GM19395 (cell line): ENCODE results near the gene XRCC5.

Experiments used
- ATAC-seq: cut with Tn5 transposase; IDR thresholded peaks from one replicate; pipeline ENCODE4 v1.9.1; 2021; ENCODE audit warnings: mild to moderate bottlenecking, moderate library complexity; ENCODE audit not compliant: unreplicated experiment

The XRCC5 gene

DNA sequence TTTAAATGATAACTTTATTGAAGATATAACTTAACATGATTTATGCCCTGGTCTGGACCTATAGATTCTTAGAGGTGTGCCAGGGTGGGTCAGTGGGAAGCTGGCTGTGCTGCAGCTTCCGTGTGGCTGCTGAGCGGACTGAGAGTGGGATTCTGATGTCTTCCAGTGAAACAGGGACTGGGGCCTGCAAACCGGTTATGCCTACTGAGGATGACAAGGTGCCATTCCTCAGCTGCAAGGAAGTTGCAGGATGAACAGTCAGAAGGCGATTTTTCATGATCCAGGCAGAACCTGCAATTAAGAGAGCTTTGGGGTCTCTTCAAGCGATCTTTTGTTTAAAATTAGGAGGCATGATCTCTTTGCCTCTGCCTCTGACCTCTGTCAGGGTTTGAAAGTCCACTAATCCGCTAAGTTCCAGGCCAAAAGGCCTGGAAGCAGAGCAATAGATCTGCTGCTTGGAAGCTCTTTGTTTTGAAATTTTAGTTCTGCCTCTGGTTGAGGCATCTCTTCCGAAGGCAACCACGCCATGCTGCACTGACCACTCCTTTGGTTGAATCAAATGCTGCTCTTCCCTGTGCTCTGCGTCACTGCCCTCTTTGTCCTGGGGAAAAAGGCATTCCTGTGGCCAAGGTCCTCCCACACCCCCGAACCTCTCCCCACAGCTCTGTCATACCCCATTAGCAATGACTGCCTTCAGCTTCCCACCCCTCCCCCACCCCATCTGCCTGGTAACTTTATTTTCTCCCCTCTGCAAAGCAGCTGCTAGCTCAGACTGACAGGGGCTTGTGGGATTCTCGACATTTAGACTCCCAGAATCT is 25.5 kb upstream of the XRCC5 start:
- ATAC-seq, result no peak

GRCh38 chr2:216084547-216084946 is 24.6 kb upstream of the XRCC5 start:
- no peak for ATAC-seq

DNA sequence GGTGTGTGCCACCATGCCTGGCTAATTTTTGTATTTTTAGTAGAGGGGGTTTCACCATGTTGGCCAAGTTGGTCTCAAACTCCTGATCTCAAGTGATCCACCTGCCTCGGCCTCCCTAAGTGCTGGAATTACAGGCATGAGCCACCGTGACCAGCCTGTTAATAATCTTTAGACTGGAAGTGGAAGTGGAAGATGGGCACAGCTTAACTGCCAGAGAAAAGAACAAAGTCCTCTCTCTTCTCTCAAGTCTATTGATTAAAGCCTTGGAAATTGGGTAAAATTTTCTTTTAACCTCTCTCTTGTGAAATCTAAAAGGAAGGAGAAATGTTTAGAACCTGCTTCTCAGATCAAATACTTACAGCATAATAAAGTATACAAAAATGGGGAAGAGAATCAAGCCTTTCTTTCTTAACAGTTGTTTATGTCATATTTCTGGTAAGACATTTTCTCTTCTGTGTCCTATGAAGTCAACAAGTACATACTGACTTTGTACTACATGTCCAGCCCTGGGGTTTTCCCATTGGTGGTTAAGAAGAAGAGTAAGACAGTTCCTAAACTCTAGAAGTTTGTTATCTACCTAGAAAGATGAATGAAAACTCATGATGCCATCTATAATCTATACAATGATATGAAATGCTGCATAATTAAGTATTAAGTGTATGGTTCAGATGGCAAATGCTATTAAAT is 22.8 kb upstream of the XRCC5 start:
- ATAC-seq, result no peak

- ATAC-seq, result peak; percentile 79
Measured at GRCh38 chr2:216090369-216090786, 18.8 kb upstream of the XRCC5 start.

DNA sequence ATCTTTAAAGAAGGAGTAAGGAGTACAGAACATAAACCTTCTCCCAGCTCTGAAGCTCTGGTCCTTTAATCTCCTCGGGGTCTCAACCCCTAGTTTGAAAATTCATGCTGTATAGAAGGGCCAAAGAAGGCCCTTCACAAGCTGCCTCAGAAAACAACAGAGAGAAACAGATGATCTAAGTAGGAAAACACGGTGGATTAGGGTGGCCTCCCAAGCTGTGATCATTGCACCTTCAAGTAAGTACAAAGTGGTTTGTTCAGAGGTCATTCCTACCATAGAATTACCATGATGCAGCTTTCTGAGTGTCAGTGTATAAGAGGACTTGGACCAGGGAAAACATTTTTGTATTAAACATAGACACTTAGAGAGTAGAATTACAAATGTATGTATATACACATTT is 16.5 kb upstream of the XRCC5 start:
- ATAC-seq, result no peak

- ATAC-seq, result no peak
Measured at GRCh38 chr2:216094701-216095100, 14.4 kb upstream of the XRCC5 start.

DNA sequence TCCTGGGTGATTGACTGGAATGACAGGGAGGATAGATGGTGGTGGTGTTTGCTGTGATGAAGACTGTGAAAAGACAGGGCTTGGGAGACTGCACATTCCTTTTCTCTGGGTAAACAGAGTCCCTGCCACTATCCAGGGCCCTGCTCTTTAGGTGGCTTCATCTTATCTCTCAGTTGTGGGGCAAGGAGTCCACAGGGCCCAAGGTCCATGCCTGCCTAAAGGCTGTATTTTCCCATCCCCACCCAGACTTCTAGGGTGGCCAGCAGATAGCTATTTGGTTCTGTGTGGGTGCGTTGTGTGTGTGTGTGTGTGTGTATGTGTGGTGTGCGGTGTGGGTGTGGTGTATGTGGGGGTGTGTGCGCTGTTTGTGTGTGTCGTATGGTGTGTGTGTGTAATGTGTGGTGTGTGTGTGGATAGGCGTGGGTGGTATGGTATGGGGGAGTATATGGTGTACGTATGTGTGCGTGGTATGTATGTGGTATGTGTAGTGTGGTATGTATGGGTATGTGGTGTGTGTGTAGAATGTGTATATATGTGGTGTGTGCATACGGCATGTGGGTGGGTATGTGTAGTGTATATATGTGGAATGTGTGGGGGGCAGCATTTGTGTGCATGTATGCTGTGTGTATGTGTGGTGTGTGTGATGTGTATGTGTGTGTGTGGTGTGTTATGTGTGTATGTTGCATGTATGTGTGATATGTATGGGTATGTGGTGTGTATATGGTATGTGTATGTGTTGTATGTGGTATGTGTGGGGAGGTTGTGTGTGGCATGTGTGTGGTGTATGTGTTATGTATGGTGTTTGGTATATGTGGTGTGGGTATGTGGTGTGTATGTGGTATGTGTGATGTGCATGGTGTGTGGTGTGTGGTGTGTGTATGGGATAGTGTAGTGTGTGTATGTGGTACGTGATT is 10.5 kb upstream of the XRCC5 start:
- no peak for ATAC-seq

GRCh38 chr2:216101109-216101508 is 8.0 kb upstream of the XRCC5 start:
- no peak for ATAC-seq

GRCh38 chr2:216103213-216103612 is 5.9 kb upstream of the XRCC5 start:
- no peak for ATAC-seq

GRCh38 chr2:216104691-216105090 is 4.5 kb upstream of the XRCC5 start:
- no peak for ATAC-seq

DNA sequence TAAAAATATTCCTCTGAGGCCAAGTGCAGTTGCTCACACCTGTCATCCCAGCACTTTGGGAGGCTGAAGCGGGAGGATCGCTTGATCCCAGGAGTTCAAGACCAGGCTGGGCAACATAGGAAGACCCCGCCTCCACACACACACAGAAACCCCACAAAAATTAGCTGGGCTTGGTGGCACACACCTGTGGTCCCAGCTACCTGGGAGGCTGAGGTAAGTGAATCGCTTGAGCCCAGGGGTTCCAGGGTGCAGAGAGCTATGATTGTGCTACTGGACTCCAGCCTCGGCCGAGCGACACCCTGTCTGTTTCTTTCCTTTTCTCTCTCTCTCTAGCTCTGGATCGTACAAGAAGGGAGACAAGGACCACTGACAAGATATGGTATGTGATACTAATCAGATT is 1.8 kb upstream of the XRCC5 start:
- no peak for ATAC-seq

GRCh38 chr2:216107760-216108159 is 1.4 kb upstream of the XRCC5 start:
- no peak for ATAC-seq

DNA sequence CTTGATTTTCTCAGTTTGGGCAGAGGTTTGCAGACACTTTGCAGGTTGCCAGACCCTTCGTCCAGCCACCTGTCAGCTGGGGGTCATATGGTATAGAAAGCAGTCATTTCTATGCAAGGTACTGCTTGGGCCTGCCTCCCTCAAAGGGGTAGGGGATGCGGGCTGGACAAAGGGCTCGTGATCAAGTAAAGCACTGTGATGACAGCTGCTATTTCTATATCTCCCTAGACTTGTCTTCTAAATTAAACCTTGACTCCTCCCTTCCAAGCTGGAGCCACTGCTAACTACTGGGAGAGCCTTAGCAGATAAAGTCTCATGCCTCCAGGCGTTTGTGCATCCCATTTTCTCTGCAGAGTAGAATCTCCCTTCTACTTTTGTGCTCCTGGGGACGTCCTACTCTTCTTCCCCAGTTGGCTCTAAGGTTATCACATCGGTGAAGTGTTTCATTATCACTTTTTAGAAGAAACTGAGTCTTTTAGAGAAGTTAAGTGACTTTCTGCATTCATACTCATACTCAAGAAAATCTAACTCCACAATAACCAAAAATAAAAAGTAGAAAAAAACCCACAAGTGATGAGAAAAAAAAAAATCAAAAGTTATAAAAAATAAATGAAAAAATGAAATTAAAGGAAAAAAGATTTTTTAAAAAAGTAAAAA is 710 bp upstream of the XRCC5 start:
- ATAC-seq, result no peak

GRCh38 chr2:216109962-216110614 is 940 bp downstream of the XRCC5 start:
- no peak for ATAC-seq

- ATAC-seq, result no peak
Measured at GRCh38 chr2:216110620-216111019, 1.5 kb downstream of the XRCC5 start.

- no peak for ATAC-seq
Measured at GRCh38 chr2:216111122-216111521, 2.0 kb downstream of the XRCC5 start.

DNA sequence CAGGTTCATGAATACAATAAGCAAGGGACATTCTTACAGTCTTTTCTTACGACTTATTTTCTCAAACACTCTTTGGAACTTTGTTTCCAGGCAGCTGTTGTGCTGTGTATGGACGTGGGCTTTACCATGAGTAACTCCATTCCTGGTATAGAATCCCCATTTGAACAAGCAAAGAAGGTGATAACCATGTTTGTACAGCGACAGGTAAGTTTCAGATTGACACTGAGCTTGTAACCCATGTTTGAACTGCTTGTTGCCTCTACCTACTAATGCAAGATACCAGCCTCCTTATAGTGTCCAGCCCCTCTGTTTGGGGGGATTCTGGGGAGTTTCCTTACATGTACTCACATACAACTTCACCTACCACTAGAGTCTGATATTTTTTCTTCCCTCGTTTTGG is 3.8 kb downstream of the XRCC5 start:
- no peak for ATAC-seq

- peak; percentile 77 for ATAC-seq
Measured at GRCh38 chr2:216113572-216113971, 4.4 kb downstream of the XRCC5 start.

DNA sequence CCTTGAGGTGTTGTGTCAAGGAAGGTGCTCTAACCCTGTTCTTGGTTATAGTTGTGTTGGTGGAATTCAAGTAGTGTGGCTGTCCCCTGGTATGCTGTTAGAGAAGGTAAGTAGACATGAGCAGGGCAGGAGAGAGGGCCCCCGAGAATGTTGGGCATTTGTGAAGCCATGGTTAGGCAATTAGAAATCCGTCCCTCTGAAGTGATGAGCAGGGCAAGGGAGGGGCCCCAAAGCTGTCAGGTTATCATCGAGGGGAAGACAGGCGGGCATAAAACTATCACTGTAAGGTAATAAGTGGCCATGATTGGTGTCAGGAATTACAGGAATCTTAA is 5.2 kb downstream of the XRCC5 start:
- peak; percentile 1 for ATAC-seq

- ATAC-seq, result peak; percentile 44
Measured at GRCh38 chr2:216114714-216115531, 5.8 kb downstream of the XRCC5 start.
